OCI-LY7 (cell line): ENCODE measurements around the gene TEAD2. TPM values are rescaled to one million over a fixed set of nuclear protein-coding genes. Genes with fewer than 3 reads are reported as not detected.

Experiments
- BruUV-seq: library from RNA; stranded (reverse); fragments of 400-500 nt; replicated peaks from 2 replicates; lab custom pipeline; 2021; lab: Mats Ljungman, UMichigan
- CTCF ChIA-PET: fragments of 300-600 bp; sonication (Branson Sonifier 250); formaldehyde crosslinking; loops from one replicate; lab custom pipeline; 2022; ENCODE audit warnings: antibody characterized with exemption; ENCODE audit not compliant: unreplicated experiment; lab: Charles Lee
- POLR2A ChIA-PET: fragments of 300-600 bp; sonication (Branson Sonifier 250); formaldehyde crosslinking; loops from one replicate; lab custom pipeline; 2022; ENCODE audit warnings: antibody characterized with exemption; lab: Charles Lee
- DNase-seq: peaks from one replicate; pipeline ENCODE4 v3.0.0-alpha.2; 2015; ENCODE audit warnings: low spot score
- H2AFZ ChIP-seq: fragments of 200-600 bp; sonication (generic), shearing (Covaris generic); 2 replicates; pipeline ENCODE4 v1.6.1; 2014; ENCODE audit warnings: mild to moderate bottlenecking, antibody characterized with exemption, low read length, moderate library complexity
- H3K27ac ChIP-seq: fragments of 200-600 bp; sonication (generic); 2 replicates; pipeline ENCODE4 v1.5.1; 2014; ENCODE audit warnings: mixed run types, low read depth, mild to moderate bottlenecking, moderate library complexity, low read length, inconsistent platforms; ENCODE audit not compliant: poor library complexity, severe bottlenecking
- H3K36me3 ChIP-seq: fragments of 200-600 bp; sonication (generic); 2 replicates; pipeline ENCODE4 v1.6.1; 2014; ENCODE audit warnings: mild to moderate bottlenecking, antibody characterized with exemption, low read length, moderate library complexity, mixed read lengths; ENCODE audit not compliant: insufficient read depth
- H3K4me1 ChIP-seq: fragments of 200-600 bp; sonication (generic); 2 replicates; pipeline ENCODE4 v1.5.1; 2014; ENCODE audit warnings: mild to moderate bottlenecking, low read length; ENCODE audit not compliant: insufficient read depth, poor library complexity, severe bottlenecking
- H3K4me2 ChIP-seq: fragments of 200-600 bp; sonication (generic); 2 replicates; pipeline ENCODE4 v1.6.1; 2014; ENCODE audit warnings: mild to moderate bottlenecking, low read length
- H3K4me3 ChIP-seq: fragments of 200-600 bp; sonication (generic); 2 replicates; pipeline ENCODE4 v1.5.1; 2014; ENCODE audit warnings: mild to moderate bottlenecking, low read depth, low read length; ENCODE audit not compliant: poor library complexity, severe bottlenecking
- H3K79me2 ChIP-seq: fragments of 200-600 bp; sonication (generic); 2 replicates; pipeline ENCODE4 v1.6.1; 2016; ENCODE audit warnings: low read depth, mild to moderate bottlenecking, low read length, moderate library complexity, mixed read lengths; ENCODE audit not compliant: insufficient read depth
- H3K9me2 ChIP-seq: fragments of 200-600 bp; sonication (generic); 2 replicates; pipeline ENCODE4 v1.6.1; 2016; ENCODE audit warnings: mild to moderate bottlenecking, low read length, mixed read lengths; ENCODE audit not compliant: insufficient read depth
- H3K9me3 ChIP-seq: fragments of 200-600 bp; sonication (generic); 2 replicates; pipeline ENCODE4 v1.6.1; 2014; ENCODE audit warnings: mild to moderate bottlenecking, mixed run types, low read length, mixed read lengths
- H4K20me1 ChIP-seq: fragments of 200-600 bp; sonication (generic); 2 replicates; pipeline ENCODE4 v1.6.1; 2014; ENCODE audit warnings: mild to moderate bottlenecking, antibody characterized with exemption, low read length, moderate library complexity, mixed read lengths; ENCODE audit not compliant: insufficient read depth
- CTCF ChIP-seq: fragments of 200-600 bp; sonication (generic); conservative IDR thresholded peaks from 2 replicates; pipeline ENCODE4 v1.5.1; 2014; ENCODE audit warnings: mild to moderate bottlenecking, antibody characterized with exemption, low read length, moderate library complexity, mixed read lengths
- EZH2phosphoT487 ChIP-seq: fragments of 200-600 bp; sonication (generic); IDR thresholded peaks from 2 replicates; pipeline ENCODE4 v1.6.1; 2018; ENCODE audit warnings: low read depth, borderline replicate concordance, mild to moderate bottlenecking, mixed run types, antibody characterized with exemption, low read length, moderate library complexity, mixed read lengths
- intact Hi-C: fragments of 100-400 bp; cut with micrococcal nuclease; formaldehyde crosslinking; loops from one replicate; pipeline ENCODE4 v1.10.0; 2022; ENCODE audit not compliant: unreplicated experiment
- total RNA-seq, 2 experiments: library from RNA; depleted of rRNA in 1 of 2; stranded (reverse); fragments of >200 nt in 1 of 2; shearing (Covaris generic) in 1 of 2; gene quantifications; 2 replicates each; pipeline ENCODE4 v1.2.3, GENCODE V29; 2014 to 2022

The TEAD2 gene
- total RNA-seq, 2 experiments from 2014 or later: 4.9 to 5.3 TPM

- no peaks in the 10 kb centered on the region for H3K9me3 ChIP-seq
- intact Hi-C loops: no loop called here
- H3K36me3 ChIP-seq: no peaks in the 10 kb centered on the region
- H4K20me1 ChIP-seq: no peaks in the 10 kb centered on the region
- H3K79me2 ChIP-seq: no peaks in the 10 kb centered on the region
- DNase-seq: no peak
- H3K27ac ChIP-seq: no peak overlapping the region
- H3K9me2 ChIP-seq: no peaks in the 10 kb centered on the region
- H3K4me2 ChIP-seq: no peak overlapping the region
- TF ChIP-seq EZH2phosphoT487 (no peak), CTCF (no peak)
- POLR2A ChIA-PET: no interaction called here
- CTCF ChIA-PET: no interaction called here
- no TSS peak for BruUV-seq
- no peak overlapping the region for H2AFZ ChIP-seq
- H3K4me1 ChIP-seq: peaks cover 60% of the 10 kb centered on the region
- H3K4me3 ChIP-seq: no peak overlapping the region
These were observed 34.7 kb upstream of the TEAD2 start for GRCh38 chr19:49396738-49397505.

GRCh38 chr19:49395581-49396407, 33.6 kb upstream of the TEAD2 start:
- CTCF ChIA-PET: no interaction called here

More at GRCh38 chr19:49395581-49396407, 33.6 kb upstream of the TEAD2 start:
- no TSS peak for BruUV-seq
- intact Hi-C loops: no loop called here
- no peak overlapping the region for H3K27ac ChIP-seq
- no peak overlapping the region for H3K4me2 ChIP-seq
- H3K9me2 ChIP-seq: no peaks in the 10 kb centered on the region
- no peaks in the 10 kb centered on the region for H3K36me3 ChIP-seq
- no peak for DNase-seq
- peaks cover 66% of the 10 kb centered on the region for H3K4me1 ChIP-seq
- no peak overlapping the region for H2AFZ ChIP-seq
- H3K9me3 ChIP-seq: no peaks in the 10 kb centered on the region
- POLR2A ChIA-PET: no interaction called here
- no peak overlapping the region for H3K4me3 ChIP-seq
- H4K20me1 ChIP-seq: no peaks in the 10 kb centered on the region
- no peaks in the 10 kb centered on the region for H3K79me2 ChIP-seq
- TF ChIP-seq EZH2phosphoT487 (no peak), CTCF (no peak)
